Measurements from ENCODE around the gene KLHDC1. TPM values are rescaled to one million over a fixed set of nuclear protein-coding genes. Genes with fewer than 3 reads are reported as not detected.
"Not testable (repeated sequence)": the region's sequence is repeated elsewhere in the genome, so short reads cannot be mapped to it uniquely, and the experiment has no call there.

The KLHDC1 gene, protein sequence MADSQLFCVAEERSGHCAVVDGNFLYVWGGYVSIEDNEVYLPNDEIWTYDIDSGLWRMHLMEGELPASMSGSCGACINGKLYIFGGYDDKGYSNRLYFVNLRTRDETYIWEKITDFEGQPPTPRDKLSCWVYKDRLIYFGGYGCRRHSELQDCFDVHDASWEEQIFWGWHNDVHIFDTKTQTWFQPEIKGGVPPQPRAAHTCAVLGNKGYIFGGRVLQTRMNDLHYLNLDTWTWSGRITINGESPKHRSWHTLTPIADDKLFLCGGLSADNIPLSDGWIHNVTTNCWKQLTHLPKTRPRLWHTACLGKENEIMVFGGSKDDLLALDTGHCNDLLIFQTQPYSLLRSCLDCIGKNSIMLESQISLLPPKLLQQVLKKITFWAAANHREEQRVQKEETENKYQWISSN
- 1 to 10 TPM in 1 of 2 experiments, under 1 TPM in 1; 0.69 to 1.2 TPM for total RNA-seq

DNA sequence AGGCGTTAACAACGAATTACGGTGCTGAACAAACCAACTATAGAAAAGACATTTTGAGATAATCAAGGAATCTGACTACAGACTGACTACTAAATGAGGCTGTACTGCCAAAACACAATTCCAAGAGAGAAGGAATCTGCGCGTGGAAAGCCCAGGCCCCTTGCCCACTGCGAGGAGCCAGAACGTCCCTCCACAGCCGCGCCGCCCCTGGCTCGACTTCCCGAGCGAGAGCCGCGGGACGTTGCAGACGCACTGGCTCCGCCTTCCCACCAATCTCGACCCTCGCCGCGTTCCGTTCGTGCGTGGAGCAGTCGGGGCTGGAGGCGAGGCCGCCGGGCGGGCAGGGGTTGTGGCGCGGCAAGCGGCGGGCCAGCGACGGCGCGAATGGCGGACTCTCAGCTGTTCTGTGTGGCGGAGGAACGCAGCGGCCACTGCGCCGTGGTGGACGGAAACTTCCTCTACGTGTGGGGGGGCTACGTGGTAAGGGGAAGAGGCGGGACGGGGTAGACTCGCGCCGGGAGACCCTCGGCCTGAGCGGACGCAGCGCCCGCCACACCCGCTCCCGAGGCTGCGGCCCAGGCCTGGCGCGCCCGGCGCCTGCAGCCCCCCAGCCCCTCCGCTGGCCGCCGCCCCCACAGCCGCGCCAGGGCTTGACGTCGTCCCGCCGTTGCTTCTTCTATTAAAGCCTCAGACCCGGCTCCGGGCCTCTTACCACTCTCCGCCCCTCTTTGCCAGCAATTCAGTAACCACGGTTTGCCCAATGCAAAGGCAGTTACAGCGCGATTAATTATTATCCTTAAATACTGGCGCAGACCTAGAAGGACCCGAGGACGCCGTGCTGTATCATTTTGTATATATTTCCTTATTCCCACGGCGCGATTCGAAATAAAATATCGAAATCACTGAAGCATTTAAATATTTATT lies at the start of gene KLHDC1:
TSS of gene KLHDC1 (plus strand) at position 310 of the 924 bp plus-strand sequence. CDS start at position 385, 75 bp downstream.
- ChIA-PET CTCF (interaction anchor here (0.6 to 1.5 kb wide), 3 partner anchors 37 to 440 kb away, joined by 3 to 4 read pairs (median 4); partner anchors contain the start of gene KLHDC2), POLR2A (interaction anchor here (1.4 kb wide), 1 partner anchor 75 kb away, joined by 8 read pairs; the partner anchor contains the start of gene KLHDC2)

DNA sequence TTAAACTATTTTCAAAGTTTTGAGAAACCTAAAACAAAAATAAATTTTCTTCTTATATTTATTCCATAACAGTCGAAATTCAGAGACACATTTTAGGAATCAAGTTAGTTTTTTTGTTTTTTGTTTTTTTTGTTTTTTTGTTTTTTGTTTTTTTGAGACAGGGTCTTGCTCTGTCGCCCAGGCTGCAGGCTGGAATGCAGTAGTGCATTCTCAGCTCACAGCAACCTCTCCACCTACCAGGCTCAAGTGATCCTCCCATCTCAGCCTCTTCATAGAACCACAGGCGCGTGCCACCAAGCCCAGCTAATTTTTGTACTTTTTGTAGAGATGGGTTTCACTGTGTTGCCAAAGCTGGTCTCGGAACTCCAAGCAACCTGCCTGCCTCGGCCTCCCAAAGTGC lies 39.4 kb upstream of the KLHDC1 start:
- ChIA-PET POLR2A (no interaction called here), CTCF (interaction anchor here (0.5 kb wide), 1 partner anchor 73 kb away, joined by 3 read pairs; no protein-coding TSS in a partner anchor)

DNA sequence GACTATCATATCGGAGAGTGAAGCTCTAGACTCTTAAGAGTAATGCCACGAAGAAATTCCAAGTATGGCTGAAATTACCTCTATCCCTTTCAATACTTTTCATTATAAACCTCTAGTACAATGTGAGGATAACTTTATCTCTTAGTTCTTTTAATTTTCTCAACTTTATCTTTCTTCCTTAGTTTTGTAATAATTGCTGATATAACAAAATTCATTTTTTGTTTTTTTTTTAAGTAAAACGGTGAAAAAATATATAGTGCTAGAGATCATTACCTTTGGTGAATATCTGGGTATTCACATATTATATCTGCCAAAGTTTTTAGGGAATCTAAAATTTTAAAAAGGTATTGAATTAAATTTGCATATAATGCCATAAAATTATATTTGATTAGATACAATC lies 38.4 kb upstream of the KLHDC1 start:
- ChIA-PET POLR2A (no interaction called here), CTCF (no interaction called here)

DNA sequence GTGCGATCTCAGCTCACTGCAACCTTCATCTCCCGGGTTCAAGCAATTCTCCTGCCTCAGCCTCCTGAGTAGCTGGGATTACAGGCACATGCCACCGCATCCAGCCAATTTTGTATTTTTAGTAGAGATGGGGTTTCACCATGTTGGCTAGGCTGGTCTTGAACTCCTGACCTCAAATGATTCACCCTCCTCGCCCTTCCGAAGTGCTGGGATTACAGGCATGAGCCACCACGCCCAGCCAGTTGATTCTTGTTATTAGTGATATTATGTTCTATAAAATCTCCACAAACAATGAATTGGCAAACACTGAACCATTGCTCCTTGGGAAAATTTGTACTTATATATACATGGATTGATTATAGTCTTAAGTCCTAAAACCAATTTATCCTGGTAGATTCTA lies 35.4 kb upstream of the KLHDC1 start:
- CTCF ChIA-PET, POLR2A ChIA-PET: not testable (repeated sequence)

DNA sequence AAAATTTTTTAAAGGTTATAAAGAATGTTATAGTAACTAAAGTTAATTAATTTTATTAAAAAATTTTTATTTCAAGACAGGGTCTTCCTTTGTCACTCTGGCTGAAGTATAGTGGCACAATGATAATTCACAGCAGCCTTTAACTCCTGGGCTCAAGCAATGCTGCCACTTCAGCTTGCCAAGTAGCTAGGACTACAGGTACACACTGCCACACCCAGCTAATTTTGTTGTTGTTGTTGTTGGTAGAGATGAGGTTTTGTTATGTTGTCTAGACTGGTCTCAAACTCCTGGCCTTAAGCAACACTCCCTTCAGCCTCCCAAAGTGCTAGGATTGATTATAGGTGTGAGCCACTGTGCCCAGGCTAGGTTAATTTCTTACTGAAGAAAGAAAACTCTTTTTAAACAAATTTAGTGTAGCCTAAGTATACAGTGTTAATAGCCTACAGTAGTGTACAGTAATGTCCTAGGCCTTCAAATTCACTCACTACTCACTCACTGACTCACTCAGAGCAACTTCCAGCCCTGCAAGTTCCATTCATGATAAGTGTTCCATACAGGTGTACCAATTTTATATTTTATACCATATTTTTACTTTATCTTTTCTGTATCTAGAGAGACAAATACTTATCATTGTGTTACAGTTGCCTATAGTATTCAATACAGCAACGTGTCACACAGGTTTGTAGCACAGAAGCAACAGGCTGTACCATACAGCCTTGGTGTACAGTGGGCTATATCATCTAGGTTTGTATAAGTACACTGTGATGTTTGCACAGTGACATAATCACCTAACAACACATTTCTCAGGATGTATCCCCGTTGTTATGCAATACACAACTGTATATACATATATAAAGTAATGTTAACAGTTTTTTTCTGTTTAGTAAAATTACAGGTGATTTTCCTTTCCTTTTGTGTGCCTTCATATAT lies 33.1 kb upstream of the KLHDC1 start:
- ChIA-PET POLR2A (no interaction called here), CTCF (no interaction called here)

DNA sequence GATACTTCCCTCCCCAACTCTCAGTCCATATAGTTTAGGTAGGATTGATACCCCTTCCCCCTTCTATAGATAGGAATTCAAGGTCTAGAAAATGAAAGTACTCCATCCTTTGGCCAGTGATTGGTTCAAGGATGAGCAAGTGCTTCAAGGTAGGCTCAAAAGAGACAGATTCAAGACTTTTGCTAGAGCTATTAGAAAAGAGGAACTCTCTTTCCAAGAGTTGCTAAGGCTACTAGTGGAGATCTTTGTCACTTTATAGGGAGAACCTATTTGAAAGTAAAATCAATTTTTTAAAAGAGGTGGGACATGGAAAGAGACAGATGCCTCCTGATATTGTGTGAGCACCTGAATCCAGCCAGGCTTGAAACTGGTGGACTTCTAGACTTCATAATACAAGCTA lies 22.4 kb upstream of the KLHDC1 start:
- ChIA-PET CTCF (interaction anchor here (0.6 to 1.0 kb wide), 2 partner anchors 16 to 20 kb away, joined by 5 to 9 read pairs; no protein-coding TSS in a partner anchor), POLR2A (interaction anchor here (0.6 kb wide), 1 partner anchor 134 kb away, joined by 3 read pairs; no protein-coding TSS in a partner anchor)

DNA sequence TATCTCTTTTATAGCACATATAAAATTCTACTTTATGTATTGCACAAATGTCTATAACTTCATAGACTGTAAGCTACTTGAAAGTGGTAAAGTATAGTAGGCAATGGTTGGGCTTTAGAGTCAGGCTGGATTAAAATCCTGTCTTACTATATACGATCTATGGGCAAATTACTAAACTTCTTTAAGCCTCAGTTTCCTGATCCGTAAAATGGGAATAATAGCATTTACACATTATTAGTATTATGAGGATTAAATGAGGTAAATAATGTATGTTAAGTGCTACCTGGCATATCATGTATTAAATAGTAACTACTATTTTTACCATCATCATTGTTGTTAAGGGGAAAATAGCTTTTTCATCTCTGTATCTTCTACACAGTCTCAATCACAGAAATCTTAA lies 19.3 kb upstream of the KLHDC1 start:
- ChIA-PET CTCF (no interaction called here), POLR2A (no interaction called here)

DNA sequence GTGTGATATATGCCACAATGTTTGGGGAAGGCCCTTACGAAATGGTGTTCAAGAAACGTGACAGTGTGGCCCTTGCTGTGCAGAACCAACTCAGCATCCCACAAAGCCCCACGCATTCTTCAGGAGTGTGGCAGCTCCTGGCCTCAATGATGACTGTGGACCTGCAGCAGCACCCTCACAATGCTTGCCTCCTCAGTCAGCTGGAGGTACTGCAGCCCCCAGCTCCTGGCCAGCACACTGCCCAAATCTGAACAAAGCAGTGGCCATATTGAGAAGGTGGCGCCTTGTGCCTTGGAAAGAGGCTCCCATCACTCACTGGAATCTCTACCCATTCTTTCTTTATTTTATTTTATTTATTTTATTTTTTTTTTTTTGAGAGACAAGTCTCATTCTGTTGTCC lies 15.3 kb upstream of the KLHDC1 start:
- ChIA-PET POLR2A (no interaction called here), CTCF (interaction anchor here (1.2 kb wide), 1 partner anchor 153 kb away, joined by 4 read pairs; no protein-coding TSS in a partner anchor)

DNA sequence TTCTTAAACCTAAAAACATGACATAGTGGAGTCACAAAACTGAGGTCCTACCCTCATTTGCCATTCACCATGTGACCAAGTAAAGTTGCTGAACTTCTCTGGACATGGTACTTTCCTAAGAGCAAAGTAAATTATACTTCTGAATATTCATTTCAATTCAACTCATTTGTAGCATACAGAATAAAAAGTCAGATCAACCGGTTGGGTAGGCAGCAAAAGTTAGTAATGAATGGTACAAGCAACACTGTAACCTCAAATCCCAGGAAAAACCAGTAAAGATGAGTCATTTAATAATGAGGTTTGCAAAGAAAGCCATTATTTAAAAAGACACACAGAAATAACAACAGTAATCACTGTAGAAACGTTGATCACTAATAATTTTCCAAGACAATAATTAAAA lies 13.6 kb upstream of the KLHDC1 start:
- CTCF ChIA-PET, result no interaction called here

DNA sequence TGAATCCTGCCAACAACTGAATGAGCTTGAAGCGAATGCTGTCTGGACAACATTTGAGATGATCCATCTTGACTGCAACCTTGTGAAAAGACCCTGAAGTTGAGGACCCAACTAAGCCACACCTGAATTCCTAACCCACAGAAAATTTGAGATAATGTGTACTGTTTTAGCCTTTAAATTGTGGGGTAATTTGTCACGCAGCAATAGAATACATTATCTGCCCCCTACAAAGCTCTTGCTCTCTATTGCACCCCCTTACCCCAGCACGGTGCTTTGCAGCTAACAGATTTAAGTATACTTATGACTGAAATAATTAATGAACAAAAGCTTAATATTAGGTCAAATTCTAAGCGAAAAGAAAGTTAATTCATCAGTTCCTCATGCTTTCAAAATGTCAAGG lies 6.5 kb upstream of the KLHDC1 start:
- ChIA-PET POLR2A (no interaction called here), CTCF (interaction anchor here (0.6 to 0.7 kb wide), 2 partner anchors 16 to 172 kb away, joined by 3 to 9 read pairs; no protein-coding TSS in a partner anchor)

More for the DNA sequence above, 13.6 kb upstream of the KLHDC1 start:
- POLR2A ChIA-PET, result no interaction called here

DNA sequence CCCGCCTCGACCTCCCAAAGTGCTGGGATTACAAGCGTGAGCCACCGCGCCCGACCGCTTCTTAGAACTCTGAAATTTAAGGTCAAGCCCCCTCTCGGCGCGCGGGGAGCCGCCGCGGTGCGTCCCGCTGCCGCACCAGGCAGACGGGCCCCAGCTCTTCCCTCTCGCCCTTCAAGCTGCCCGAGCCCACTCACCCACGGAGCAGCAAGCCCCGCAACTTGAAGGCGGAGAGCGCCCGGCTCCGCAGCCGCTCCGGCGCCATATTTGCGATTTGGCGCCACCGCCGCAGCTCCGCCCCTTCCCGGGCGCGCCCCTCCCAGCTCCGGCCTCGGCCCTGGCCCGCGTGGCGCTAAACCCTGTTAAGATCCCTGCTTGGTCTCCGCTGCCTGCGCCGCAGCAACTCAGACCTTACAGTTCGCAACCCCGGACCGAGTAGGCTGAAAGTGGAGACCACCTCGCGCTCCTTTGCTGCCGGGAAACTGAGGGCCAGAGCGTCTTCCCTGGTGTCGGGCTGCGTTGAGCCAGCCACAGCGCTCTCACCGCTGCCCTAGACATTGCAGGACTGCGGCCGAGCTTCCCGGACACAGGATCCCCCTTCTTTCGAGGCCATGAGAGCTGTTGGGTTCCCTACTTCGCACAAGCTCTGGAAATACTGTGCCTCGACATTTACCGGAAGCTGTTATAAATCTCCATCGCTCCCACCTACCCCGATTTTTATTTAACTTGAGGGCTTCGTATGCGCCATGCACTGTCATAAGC lies 4.8 kb upstream of the KLHDC1 start, which contains the start of gene POLE2:
TSS of gene POLE2 (minus strand) at position 273 of the 759 bp plus-strand sequence. CDS start at position 262, 11 bp downstream.
- POLR2A ChIA-PET, result interaction anchor here (0.6 to 2.2 kb wide), 5 partner anchors 8 to 266 kb away, joined by 3 to 20 read pairs (median 4); partner anchors contain the start of genes KLHDC2, MGAT2 and RPL36AL
- CTCF ChIA-PET, result interaction anchor here (1.3 kb wide), 1 partner anchor 68 kb away, joined by 3 read pairs; the partner anchor contains the start of genes MGAT2 and RPL36AL

DNA sequence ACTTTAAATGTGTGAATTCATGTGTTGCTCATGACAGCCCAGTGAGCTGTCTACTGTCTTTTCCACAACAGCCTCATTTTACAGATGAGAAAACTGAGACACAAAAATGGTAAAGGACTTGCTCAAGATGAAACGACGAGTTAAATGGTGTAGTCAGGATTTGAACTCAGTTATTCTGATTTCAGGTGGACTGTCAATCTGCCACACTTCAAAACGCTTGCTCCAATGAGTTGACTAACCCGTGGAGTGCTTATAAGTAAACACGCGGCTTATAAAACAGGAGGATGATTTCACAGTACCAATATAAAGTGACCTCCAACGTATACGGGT lies 4.3 kb upstream of the KLHDC1 start:
- CTCF ChIA-PET, result interaction anchor here (1.3 kb wide), 1 partner anchor 68 kb away, joined by 3 read pairs; the partner anchor contains the start of genes MGAT2 and RPL36AL
- POLR2A ChIA-PET, result interaction anchor here (0.6 to 2.2 kb wide), 5 partner anchors 7 to 265 kb away, joined by 3 to 20 read pairs (median 4); partner anchors contain the start of genes KLHDC2, MGAT2 and RPL36AL

DNA sequence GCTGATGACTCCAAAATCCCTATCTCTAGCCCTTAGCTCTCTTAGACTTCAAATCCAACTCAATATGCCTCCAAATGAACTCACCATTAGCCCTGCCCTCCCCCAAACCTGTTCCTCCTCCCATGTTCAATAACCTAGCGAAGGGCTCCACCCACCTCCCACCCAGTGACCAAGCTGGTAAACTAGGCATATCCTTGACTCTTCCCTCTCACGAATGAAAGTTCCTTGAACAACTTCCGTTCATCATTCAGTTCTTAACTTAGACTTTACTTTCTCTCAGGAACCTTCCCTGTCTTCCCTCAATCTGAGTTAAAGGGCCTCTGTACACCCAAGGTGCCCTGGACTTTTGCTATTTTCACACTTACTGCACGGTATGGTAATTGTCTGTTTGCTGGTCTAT lies 1.9 kb upstream of the KLHDC1 start:
- POLR2A ChIA-PET, result no interaction called here
- CTCF ChIA-PET, result no interaction called here

DNA sequence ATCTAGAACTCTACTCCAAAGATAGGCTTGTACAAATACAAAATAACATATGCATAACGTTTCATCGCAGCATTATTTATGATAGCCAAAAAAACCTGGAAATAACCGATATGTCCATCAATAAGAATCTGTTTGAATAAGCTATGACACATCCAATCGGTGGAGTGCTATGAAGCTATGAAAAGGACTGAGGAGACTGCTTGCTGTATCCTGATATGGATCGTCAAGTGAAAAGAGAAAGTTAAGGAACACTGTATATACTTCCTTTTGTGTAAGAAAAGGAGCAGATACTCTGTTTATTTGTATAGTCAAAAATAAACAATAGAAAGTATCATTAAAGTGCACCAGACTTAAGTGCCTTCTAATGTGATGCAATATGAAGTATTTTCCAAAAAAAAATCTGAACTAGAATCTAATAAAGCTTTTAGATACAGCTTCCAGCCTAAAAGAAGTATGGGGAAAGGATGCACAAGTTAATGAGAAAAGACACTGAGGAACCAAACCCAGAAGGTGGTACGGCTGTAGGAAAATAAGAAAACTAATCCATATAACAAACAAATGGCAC lies 645 bp upstream of the KLHDC1 start:
- ChIA-PET POLR2A (interaction anchor here (1.4 kb wide), 1 partner anchor 76 kb away, joined by 8 read pairs; the partner anchor contains the start of gene KLHDC2), CTCF (interaction anchor here (1.5 kb wide), 1 partner anchor 75 kb away, joined by 3 read pairs; the partner anchor contains the start of gene KLHDC2)

DNA sequence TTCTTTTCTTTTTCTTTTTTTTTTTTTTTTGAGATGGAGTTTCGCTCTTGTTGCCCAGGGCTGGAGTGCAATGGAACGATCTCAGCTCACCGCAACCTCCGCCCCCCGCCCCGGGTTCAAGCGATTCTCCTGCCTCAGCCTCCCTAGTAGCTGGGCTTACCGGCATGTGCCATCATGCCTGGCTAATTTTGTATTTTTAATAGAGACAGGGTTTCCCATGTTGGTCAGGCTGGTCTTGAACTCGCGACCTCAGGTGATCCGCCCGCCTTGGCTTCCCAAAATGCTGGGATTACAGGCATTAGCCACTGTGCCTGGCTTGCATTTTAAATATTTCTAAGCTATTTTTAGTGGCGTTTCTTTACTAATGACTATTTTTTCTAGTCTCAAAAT lies 810 bp downstream of the KLHDC1 start:
- POLR2A ChIA-PET, result interaction anchor here (0.6 kb wide), 1 partner anchor 67 kb away, joined by 10 read pairs; no protein-coding TSS in a partner anchor

DNA sequence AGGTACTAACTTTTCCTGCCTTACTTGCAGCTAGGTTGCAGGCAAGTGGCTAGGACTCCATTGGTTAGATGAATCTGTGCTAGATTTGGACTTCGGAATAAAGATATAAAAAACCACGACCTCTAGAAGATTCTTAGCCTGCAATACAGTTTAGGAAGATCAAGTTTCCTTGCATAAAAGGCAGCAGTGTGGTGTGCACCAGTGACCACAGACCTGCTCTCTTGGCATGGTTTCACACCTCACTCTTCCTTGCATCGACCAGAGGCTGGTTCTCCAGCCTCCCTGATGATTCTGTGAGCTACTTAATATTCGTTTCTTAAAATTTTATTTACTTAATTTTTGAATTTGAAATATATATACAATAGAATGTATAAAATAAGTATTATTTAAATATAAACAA lies 9.8 kb downstream of the KLHDC1 start:
- ChIA-PET CTCF (interaction anchor here (0.6 kb wide), 1 partner anchor 21 kb away, joined by 3 read pairs; no protein-coding TSS in a partner anchor), POLR2A (no interaction called here)

More for the DNA sequence above, 810 bp downstream of the KLHDC1 start:
- CTCF ChIA-PET, result interaction anchor here (0.6 to 0.7 kb wide), 2 partner anchors 37 to 439 kb away, joined by 4 read pairs; no protein-coding TSS in a partner anchor

DNA sequence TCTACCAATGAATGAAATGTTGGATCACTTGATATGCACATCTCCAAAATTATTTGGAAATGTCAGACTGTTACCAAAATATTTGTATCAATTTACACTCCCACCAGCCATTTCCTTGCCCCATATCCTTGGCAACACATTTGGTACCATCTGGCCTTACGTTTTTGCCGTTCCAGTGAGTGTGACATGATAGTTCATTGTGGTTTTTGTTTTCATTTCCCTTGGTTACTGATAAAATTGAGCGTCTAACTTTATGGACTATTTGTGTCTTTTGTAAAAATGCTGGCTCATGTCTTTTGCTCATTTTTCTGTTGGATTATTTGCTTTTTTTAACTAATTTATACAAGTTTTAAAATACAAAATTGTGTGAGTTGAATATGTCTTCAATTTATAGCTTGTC lies 11.0 kb downstream of the KLHDC1 start:
- CTCF ChIA-PET, result no interaction called here
- POLR2A ChIA-PET, result no interaction called here
